IPS-18a (cell line): ENCODE measurements around the gene CYBA.
A peak's percentile ranks its signal among the peaks of the same experiment; 100 is the strongest.

ENCODE experiments used
- H3K27ac ChIP-seq: one replicate; pipeline ENCODE4 v1.5.1; 2013; ENCODE audit warnings: low read length
- H3K27me3 ChIP-seq: one replicate; pipeline ENCODE4 v1.6.1; 2013; ENCODE audit warnings: mild to moderate bottlenecking, low read length; ENCODE audit not compliant: control insufficient read depth, insufficient read depth
- H3K36me3 ChIP-seq: one replicate; pipeline ENCODE4 v1.6.1; 2013; ENCODE audit warnings: low read depth, low read length; ENCODE audit not compliant: control insufficient read depth
- H3K4me1 ChIP-seq: one replicate; pipeline ENCODE4 v1.6.1; 2013; ENCODE audit warnings: low read depth, low read length; ENCODE audit not compliant: control insufficient read depth
- H3K4me3 ChIP-seq: one replicate; pipeline ENCODE4 v1.5.1; 2013; ENCODE audit warnings: low read length
- H3K9ac ChIP-seq: one replicate; pipeline ENCODE4 v1.6.1; 2013; ENCODE audit warnings: mild to moderate bottlenecking, low read length, moderate library complexity
- H3K9me3 ChIP-seq: one replicate; pipeline ENCODE4 v1.6.1; 2013; ENCODE audit warnings: low read depth, low read length; ENCODE audit not compliant: control insufficient read depth

The CYBA gene

GRCh38 chr16:88649195-88649923, 1.5 kb downstream of the CYBA start:
- no peak overlapping the region for H3K9ac ChIP-seq
- peak overlapping the region; percentile 90 for H3K4me3 ChIP-seq
- no peaks in the 10 kb centered on the region for H3K27me3 ChIP-seq
- H3K9me3 ChIP-seq: no peaks in the 10 kb centered on the region
- no peaks in the 10 kb centered on the region for H3K36me3 ChIP-seq
- H3K4me1 ChIP-seq: peaks cover 4% of the 10 kb centered on the region
- H3K27ac ChIP-seq: no peak overlapping the region

- Histone ChIP-seq H3K27me3 (no peaks in the 10 kb centered on the region), H3K36me3 (no peaks in the 10 kb centered on the region), H3K9ac (no peak overlapping the region), H3K9me3 (no peaks in the 10 kb centered on the region), H3K4me1 (peaks cover 4% of the 10 kb centered on the region), H3K4me3 (no peak overlapping the region), H3K27ac (no peak overlapping the region)
Observed at GRCh38 chr16:88647178-88648070, 3.4 kb downstream of the CYBA start.

DNA sequence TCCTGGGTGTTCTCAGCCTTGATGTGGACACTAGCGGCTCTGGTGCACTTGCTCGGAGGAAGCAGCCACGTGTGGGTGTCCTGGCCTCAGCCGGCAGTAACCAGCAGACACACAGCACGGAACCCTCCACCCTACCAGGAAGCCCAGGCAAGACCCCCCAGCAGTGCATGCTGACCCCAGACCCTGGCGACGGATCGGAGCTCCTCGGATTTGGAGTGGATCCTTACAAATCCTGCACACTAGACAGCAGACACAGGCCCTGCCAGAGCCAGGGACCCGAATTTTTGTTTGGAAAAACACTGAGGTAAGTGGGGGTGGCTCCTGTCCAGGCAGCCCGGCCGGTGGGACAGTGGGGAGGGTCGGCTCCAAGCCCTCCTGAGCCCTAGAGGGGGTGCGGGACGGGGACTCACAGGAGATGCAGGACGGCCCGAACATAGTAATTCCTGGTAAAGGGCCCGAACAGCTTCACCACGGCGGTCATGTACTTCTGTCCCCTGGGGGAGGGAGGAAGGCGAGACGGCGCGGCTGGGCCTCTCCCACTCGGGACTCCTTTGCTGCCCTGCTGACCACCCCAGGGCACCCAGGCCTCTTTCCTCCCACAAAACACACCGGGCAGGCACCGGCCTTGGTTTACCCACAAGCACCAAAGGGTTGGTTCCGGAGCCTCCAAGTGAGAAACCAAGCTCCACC, 4.4 kb downstream of the CYBA start:
- no peaks in the 10 kb centered on the region for H3K27me3 ChIP-seq
- H3K4me3 ChIP-seq: no peak overlapping the region
- H3K27ac ChIP-seq: no peak overlapping the region
- H3K9ac ChIP-seq: no peak overlapping the region
- H3K9me3 ChIP-seq: no peaks in the 10 kb centered on the region
- H3K4me1 ChIP-seq: peaks cover 4% of the 10 kb centered on the region
- no peaks in the 10 kb centered on the region for H3K36me3 ChIP-seq

DNA sequence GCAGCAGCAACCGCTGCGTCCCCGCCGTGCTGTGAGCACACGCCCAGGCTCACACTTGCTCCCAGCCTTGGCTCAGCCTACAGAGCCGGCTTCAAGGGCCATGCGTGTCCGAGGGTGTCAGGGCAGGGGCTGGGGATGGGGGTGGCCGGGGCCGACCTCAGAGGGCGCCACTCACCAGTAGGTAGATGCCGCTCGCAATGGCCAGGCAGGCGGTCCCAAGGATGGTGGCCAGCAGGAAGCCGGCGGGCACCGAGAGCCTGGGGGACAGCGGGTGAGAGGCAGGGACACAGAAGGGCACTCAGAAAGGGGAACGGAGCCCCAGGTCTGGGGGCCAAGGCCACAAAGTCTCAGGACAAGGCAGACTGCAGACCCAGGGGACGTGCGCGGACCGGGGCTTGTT, 4.9 kb downstream of the CYBA start:
- Histone ChIP-seq H3K27ac (no peak overlapping the region), H3K36me3 (no peaks in the 10 kb centered on the region), H3K4me3 (no peak overlapping the region), H3K4me1 (no peaks in the 10 kb centered on the region), H3K9me3 (no peaks in the 10 kb centered on the region), H3K27me3 (no peaks in the 10 kb centered on the region), H3K9ac (no peak overlapping the region)

- Histone ChIP-seq H3K9me3 (no peaks in the 10 kb centered on the region), H3K27ac (no peak overlapping the region), H3K27me3 (peaks cover 2% of the 10 kb centered on the region), H3K4me1 (no peaks in the 10 kb centered on the region), H3K9ac (no peak overlapping the region), H3K4me3 (no peak overlapping the region), H3K36me3 (no peaks in the 10 kb centered on the region)
Observed at GRCh38 chr16:88645455-88645854, 5.4 kb downstream of the CYBA start.

DNA sequence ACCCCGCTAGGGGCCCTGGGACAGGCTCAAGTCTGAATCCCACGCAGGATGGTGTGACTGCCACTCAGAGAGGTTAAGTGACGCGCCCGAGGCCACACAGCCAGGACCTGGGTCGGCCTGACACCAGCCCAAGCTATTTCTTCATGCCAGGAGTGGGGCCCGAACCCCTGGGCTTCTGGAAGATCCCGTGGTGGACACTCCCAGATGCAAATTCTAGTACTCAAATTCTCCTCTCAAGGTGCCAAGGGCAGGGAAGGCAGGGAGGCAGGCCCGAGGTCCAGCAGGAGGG, 7.3 kb downstream of the CYBA start:
- H3K36me3 ChIP-seq: no peaks in the 10 kb centered on the region
- peaks cover 6% of the 10 kb centered on the region for H3K27me3 ChIP-seq
- H3K9me3 ChIP-seq: no peaks in the 10 kb centered on the region
- no peak overlapping the region for H3K4me3 ChIP-seq
- no peak overlapping the region for H3K9ac ChIP-seq
- H3K27ac ChIP-seq: no peak overlapping the region
- peaks cover 11% of the 10 kb centered on the region for H3K4me1 ChIP-seq

DNA sequence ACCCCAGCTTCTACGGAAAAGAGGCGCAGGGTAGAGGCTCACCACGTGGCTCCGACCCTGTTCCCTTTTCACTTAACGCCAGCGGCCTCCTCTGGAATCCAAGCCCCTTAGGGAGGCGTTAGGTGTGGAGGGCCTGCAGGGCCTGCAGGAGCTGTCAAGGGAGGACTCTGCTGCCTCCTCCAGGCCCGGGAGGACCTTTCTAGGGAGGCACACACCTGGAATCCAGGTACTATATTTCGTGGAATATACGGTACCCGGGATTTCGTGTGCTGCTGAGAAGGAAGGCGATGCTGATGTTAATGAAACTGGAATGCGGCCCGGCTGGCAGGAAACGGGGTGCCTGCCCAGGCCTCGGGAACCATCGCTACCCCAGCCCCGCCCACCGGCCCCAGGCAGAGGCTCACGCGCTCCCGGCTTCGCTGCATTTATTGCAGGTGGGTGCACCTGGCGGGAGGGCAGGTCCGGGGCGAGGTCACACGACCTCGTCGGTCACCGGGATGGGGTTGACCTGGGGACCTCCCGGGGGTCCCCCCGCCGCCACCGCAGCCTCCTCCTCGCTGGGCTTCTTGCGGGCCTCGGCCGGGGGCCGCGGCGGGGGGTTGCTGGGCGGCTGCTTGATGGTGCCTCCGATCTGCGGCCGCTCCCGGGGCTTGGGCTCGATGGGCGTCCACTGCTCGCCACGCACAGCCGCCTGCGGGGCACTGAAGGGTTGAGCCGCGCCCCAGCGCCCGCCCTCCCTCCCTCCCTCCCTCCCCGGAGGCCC, 7.8 kb downstream of the CYBA start:
- Histone ChIP-seq H3K9me3 (no peaks in the 10 kb centered on the region), H3K9ac (no peak overlapping the region), H3K4me3 (no peak overlapping the region), H3K27ac (no peak overlapping the region), H3K27me3 (peaks cover 6% of the 10 kb centered on the region), H3K36me3 (no peaks in the 10 kb centered on the region), H3K4me1 (peaks cover 12% of the 10 kb centered on the region)

- H3K9ac ChIP-seq: no peak overlapping the region
- H3K36me3 ChIP-seq: no peaks in the 10 kb centered on the region
Observed at GRCh38 chr16:88640498-88641247, 10.2 kb downstream of the CYBA start.

GRCh38 chr16:88640039-88640495, 10.8 kb downstream of the CYBA start:
- H3K36me3 ChIP-seq: no peaks in the 10 kb centered on the region
- no peak overlapping the region for H3K9ac ChIP-seq
- H3K4me3 ChIP-seq: no peak overlapping the region
- H3K27me3 ChIP-seq: peaks cover 10% of the 10 kb centered on the region
- H3K4me1 ChIP-seq: peaks cover 16% of the 10 kb centered on the region
- H3K9me3 ChIP-seq: no peaks in the 10 kb centered on the region
- no peak overlapping the region for H3K27ac ChIP-seq

More at GRCh38 chr16:88640498-88641247, 10.2 kb downstream of the CYBA start:
- Histone ChIP-seq H3K9me3 (no peaks in the 10 kb centered on the region), H3K4me3 (no peak overlapping the region), H3K27me3 (peaks cover 6% of the 10 kb centered on the region), H3K4me1 (peaks cover 16% of the 10 kb centered on the region), H3K27ac (no peak overlapping the region)

DNA sequence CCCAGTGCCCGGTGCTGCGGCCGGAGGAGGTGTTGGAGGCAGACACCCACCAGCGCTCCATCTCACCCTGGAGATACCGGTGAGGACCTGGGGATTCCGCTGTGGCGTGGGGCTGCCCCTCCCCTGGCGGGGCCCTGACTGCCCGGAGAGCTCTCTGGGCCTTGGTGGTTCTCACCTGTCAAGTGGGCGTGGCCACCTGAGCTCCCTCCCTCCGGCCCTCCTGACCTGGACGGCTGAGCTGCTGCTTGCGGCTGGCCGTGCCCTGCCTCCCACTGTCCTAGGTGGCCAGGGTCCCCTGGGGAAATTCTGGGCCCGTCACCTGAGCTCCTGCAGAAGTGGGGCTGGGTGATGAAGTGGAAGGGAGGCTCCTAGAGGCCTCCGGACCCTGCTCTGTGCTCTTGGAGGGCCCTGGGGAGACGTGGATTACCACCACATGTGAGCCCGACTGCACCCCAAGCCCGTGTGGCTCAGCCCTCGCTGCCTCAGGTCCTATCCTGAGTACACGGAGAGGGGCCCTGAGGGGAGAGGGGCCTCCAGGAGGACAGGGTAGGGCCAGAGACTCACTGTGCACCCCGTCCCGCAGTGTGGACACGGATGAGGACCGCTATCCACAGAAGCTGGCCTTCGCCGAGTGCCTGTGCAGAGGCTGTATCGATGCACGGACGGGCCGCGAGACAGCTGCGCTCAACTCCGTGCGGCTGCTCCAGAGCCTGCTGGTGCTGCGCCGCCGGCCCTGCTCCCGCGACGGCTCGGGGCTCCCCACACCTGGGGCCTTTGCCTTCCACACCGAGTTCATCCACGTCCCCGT, 11.4 kb downstream of the CYBA start:
- Histone ChIP-seq H3K9me3 (no peaks in the 10 kb centered on the region), H3K4me1 (peaks cover 16% of the 10 kb centered on the region), H3K9ac (no peak overlapping the region), H3K36me3 (no peaks in the 10 kb centered on the region), H3K4me3 (no peak overlapping the region), H3K27ac (no peak overlapping the region), H3K27me3 (peaks cover 12% of the 10 kb centered on the region)
